ENCODE data around the gene RGSL1. TPM values are rescaled to one million over a fixed set of nuclear protein-coding genes. Genes with fewer than 3 reads are reported as not detected.

Gene RGSL1
- total and polyA plus RNA-seq, 9 of the 15 experiments (the other 6 are each of a cell fraction or from before 2014, with no cell fraction given), result 0.03 TPM; not detected in 8

DNA sequence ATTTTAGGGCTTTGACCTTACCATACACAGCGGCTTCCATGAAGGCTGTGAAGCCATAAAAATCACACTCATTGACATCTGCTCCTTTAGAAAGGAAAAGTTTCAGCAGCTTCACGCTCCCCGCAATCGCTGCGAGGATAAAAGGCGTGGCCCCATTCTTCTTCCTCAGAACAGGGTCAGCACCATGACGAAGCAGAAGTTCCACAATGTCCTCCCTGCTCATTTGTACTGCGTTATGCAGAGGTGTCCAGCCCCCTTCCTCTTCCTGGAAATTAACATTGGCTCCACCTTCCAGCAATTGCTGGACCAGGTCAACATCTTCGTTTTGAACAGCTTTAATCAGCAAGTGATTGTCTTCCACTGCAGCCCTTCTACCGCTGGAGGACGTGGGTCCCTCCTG lies 136.4 kb downstream of the RGSL1 start (continued):
- TF ChIP-seq, protein P1, sequence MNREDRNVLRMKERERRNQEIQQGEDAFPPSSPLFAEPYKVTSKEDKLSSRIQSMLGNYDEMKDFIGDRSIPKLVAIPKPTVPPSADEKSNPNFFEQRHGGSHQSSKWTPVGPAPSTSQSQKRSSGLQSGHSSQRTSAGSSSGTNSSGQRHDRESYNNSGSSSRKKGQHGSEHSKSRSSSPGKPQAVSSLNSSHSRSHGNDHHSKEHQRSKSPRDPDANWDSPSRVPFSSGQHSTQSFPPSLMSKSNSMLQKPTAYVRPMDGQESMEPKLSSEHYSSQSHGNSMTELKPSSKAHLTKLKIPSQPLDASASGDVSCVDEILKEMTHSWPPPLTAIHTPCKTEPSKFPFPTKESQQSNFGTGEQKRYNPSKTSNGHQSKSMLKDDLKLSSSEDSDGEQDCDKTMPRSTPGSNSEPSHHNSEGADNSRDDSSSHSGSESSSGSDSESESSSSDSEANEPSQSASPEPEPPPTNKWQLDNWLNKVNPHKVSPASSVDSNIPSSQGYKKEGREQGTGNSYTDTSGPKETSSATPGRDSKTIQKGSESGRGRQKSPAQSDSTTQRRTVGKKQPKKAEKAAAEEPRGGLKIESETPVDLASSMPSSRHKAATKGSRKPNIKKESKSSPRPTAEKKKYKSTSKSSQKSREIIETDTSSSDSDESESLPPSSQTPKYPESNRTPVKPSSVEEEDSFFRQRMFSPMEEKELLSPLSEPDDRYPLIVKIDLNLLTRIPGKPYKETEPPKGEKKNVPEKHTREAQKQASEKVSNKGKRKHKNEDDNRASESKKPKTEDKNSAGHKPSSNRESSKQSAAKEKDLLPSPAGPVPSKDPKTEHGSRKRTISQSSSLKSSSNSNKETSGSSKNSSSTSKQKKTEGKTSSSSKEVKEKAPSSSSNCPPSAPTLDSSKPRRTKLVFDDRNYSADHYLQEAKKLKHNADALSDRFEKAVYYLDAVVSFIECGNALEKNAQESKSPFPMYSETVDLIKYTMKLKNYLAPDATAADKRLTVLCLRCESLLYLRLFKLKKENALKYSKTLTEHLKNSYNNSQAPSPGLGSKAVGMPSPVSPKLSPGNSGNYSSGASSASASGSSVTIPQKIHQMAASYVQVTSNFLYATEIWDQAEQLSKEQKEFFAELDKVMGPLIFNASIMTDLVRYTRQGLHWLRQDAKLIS (CRISPR knock-in tag; IDR thresholded peaks at IDR 0.05), result 0 out of 2 replicates have a peak, but pooled peaks have one; percentile 17
- TF ChIP-seq NELFE (IDR thresholded peaks at IDR 0.05; ENCODE audit: insufficient read depth, insufficient read length) (no peak), L3MBTL2 (IDR thresholded peaks at IDR 0.05) (peak; percentile 79), HDGF (IDR thresholded peaks at IDR 0.05) (0 out of 2 replicates have a peak, but pooled peaks have one; percentile 73), ARID3A (IDR thresholded peaks at IDR 0.05; ENCODE audit: borderline replicate concordance, low read depth, low read length) (0 out of 2 replicates have a peak, but pooled peaks have one; percentile 11), NFE2L1 (tag; IDR thresholded peaks at IDR 0.05; ENCODE audit: borderline replicate concordance, low read depth) (peak; percentile 68; the same call in 1 of the 2 replicates), SMARCA4 (IDR thresholded peaks at IDR 0.05) (peak; percentile 41; the same call in 1 of the 2 replicates), EP300 (IDR thresholded peaks at IDR 0.05; ENCODE audit: low read length) (peak; percentile 49; the same call in 1 of the 2 replicates), NR2F6 (CRISPR knock-in tag; IDR thresholded peaks at IDR 0.05) (no peak), ZNF318 (IDR thresholded peaks at IDR 0.05; ENCODE audit: borderline replicate concordance in 1 of 2, low read depth in 1 of 2) (no peak), RBM39 (optimal IDR thresholded peaks at IDR 0.05; ENCODE audit: low read depth, low read length) (peak; percentile 47), ETS2 (tag; IDR thresholded peaks at IDR 0.05; ENCODE audit: borderline replicate concordance, poor library complexity, severe bottlenecking) (no peak), KLF6 (CRISPR knock-in tag; IDR thresholded peaks at IDR 0.05; ENCODE audit: borderline replicate concordance) (peak; percentile 63; the same call in 1 of the 2 replicates), ARID1B (IDR thresholded peaks at IDR 0.05) (peak; percentile 49), ZNF75A (CRISPR knock-in tag; IDR thresholded peaks at IDR 0.05) (no peak)
